HG02870 (cell line): ENCODE measurements around the gene CAPZB.
"Not testable (repeated sequence)": the region's sequence is repeated elsewhere in the genome, so short reads cannot be mapped to it uniquely, and the experiment has no call there.

Experiments
- ATAC-seq: cut with Tn5 transposase; IDR thresholded peaks from one replicate; pipeline ENCODE4 v1.9.1; 2021; ENCODE audit warnings: mild to moderate bottlenecking, moderate library complexity; ENCODE audit not compliant: unreplicated experiment

CAPZB gene

DNA sequence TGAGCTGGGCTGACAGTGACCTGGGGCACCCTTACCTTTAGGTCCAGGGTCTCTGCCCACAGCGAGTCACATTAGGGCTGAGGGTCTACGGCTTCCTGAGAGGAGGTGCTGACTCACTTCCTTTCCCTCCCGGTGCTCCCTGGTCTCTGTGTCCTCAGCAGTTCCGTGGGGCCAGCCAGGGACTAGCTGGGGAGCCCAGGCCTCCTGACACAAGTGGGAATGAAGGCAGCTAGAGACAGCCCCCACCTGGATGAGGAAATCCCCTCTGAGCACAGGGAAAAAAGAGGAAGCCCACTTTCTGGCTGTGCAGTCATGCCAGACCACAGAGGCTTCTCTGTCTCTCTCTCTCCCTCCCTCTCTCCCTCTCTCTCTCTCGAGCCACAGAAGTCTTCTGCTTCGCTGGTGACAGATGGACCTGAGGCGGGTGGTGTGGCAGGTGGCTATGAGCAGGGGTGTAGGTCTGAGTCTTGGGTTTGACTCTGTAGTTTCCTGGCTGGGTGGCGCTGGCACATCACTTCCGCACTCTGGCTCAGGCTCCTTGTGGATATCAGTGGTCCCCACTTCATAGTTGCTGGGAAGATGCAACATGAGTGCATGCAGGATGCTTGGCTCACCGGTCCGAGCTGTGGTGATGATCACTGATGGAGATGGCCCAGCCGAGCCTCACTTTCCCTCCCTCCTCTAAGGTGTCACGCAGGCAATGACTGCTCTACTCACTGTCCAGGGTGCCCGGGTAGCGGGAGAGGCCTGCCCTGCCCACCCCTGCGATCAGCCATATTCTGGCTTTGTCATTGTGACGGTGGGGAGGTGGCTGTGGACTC, 169.8 kb downstream of the CAPZB start:
- peak; percentile 33 for ATAC-seq

DNA sequence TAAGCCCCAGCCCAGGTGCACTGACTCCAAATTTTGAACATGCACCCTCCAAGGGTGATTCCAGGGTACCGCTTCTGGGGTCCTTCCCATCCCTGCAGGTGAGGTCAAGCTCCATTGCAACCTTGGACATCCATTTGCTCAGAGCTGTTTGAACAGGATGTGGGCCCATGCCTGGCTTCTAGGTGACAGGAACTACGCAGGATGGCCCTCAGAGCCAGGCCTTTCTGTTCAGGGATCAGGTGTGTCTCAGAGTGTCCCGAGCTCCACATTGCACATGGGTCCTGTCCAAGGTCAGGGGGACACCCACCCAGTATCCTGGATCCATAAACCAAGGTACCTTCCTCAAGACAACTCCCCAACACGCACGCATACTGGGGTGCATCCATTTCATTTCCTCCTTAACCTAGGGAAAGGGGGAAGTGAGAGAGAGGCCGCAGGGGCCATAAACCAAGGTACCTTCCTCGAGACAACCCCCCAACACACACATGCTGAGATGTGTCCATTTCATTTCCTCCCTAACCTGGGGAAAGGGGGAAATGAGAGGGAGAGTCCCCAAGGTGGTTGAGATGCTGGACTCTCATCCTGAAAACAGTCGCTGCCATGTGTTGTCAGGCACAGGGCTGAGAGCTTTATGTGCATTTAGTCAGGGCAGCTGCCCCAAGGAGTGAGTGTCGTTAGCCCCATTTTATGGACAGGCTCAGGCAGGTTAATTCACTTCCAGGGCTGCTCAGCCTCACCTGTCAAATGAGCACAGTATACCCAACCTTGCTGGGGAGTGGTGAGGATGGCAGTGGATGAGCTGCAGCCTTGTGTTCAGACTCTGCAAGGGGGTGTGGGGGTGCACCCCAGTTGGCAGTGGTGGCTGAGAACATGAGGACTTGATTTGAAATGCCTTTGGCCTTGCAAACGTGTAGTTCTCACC, 171.1 kb downstream of the CAPZB start:
- no peak for ATAC-seq

DNA sequence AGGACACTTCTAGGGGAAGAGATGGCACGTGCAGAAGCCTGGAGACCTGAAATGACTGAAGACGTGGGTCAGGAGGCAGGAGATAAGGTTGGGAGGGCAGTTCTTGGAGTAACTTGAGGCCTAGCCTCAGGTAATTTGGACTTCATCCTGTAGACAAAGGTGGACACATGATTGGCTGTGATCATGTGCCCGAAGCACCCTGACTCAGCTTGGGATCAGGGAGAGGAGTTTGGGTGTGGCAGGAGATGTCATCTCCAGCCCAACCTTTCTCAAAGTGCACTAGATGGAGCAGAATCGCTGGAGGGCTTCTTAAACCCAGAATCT, 171.7 kb downstream of the CAPZB start:
- ATAC-seq: no peak

DNA sequence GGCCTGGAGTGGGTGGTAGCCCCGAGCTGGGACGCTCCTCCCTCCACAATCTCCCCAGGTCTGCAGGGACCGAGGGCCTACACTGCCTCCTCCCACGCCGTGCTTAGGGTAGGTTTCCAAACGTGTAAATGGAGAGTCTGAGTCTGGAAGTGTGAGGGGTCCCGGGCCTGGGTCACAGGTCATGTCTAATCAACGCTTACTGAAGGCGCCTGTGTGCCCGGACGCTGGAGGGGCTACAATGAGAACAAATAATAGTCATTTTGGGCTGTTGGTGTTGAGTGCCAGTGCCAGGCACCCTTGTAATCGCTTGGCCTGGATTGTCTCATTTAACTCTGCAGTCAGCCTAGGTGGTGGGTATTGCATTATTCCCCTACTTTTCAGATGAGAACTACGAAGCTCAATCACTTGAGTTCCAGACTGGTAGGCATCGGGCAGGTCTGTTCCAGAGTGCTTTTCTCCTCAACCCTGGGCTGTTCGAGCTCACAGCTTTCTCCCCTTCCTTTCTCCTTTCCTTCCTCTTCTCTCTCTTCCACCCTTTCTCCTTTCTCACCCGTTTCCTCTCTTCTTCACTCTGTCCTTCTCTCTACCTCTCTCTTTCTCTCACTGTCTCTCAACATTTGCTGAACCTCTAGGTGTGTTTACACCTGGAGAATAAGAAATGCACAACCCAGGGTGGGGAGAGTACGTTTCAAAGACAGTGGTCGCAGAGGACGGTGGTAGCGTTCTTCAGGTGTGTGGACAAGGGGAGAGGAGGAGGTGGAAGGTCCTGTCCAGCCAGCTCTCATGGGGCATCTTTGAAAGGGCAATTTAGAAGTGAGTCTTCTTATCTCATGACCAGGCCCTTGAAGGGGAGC, 172.3 kb downstream of the CAPZB start:
- no peak for ATAC-seq

DNA sequence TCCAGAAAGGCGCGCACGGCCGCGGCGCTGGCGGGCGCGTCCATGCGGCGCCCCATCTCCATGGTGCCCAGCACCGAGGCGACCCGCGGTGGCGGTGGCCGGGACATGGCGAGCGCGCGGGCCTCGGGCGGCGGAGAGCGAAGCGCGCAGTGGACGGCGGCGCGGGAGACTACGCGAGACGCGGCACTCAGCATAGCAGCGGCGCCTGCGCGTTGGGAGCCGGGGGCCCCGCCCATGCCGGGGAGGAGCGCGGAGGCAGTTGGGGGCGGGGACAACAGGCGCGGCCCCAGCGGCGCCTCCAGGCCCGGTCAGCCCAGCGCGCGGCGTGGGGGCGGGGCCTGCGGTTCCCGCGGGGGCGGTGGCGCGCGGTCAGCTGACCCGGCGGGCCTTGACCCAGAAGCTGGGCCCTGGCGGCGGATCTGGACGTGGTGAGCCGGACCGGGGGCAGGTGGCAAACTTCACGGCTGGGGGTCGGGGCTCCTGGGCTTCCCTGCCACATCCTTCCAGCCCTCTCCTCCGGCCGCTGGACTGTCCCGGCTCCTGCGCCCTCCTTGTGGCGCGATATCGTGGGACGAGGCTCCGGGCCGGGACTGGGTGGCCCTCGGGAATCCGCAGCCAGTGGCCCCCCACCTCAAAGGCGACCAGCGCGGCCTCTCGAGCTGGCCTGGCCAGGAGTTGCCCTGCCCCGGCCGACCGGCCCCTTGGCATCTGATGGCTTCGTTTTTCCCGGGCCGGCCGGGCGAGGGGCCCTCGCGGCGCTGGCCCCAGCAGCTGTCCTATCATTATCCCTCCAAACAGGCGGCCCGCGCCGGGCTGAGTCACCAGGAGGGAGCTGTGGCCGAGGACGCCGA, 173.2 kb downstream of the CAPZB start, which contains the start of the genes AKR7A2 and SLC66A1:
Gene AKR7A2 (minus strand): TSS at position 214 of the 851 bp plus-strand sequence. CDS start 20 bp downstream, at position 194.
Gene SLC66A1 (plus strand): TSS at position 396 of the 851 bp plus-strand sequence. CDS start 5,352 bp downstream, outside the sequence.
- ATAC-seq: peak; percentile 50

DNA sequence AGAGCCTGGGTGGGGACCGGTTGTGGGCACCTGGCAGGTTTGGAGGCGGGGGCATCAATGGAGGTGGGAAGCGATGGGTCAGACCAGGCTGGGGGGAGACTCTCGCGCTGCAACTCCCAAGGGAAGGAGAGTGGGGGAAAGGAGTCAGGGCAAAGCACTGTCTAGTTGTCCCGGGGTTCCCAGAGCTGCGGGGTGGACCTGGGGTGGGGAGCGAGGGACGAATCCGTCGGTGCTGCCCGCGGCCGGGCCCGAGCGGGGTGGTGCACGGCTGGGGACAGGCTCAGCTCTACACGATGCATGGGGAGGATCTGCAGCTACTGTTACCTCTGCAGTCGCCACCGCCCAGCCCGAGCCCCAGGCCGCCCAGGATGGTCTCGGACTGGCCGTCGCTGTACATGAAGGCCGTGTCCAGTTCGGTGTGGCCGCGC, 173.8 kb downstream of the CAPZB start:
- no peak for ATAC-seq

DNA sequence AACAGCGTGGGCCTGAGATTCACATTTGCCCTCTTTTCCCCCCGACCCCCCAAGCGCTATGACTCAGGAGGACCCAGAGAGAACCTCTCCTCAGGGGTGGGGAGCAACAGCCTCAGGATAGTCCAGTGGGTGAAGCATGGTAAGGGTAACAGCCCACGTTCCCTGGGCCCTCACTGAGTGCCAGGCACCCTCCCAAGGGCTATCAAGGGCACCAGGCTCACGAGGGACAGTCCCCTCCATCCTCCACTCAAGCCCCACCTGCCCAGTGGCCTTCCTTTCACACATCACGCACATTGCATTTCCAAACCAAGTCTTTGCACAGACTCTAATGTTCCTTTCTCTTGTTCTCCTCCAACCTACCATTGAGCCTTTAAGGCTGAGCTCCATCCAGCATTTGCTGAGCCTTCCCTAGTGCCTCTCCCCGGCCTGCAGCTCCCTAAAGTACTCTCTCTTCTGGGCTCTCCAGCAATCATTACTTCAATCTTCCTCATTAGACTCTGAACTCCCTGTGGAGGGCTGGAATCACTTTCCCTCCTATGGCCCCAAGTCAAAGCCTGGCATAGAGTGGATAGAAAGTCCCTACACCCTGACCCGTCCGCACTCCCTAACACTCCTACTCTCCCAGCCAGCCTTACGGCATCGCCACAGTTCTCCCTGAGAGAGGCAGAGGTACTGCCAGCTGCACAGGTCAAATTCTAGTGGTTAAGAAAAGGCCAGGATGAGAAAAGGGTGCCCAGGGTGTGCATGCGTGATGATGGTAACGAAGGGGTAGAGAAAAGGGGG, 174.4 kb downstream of the CAPZB start:
- no peak for ATAC-seq

DNA sequence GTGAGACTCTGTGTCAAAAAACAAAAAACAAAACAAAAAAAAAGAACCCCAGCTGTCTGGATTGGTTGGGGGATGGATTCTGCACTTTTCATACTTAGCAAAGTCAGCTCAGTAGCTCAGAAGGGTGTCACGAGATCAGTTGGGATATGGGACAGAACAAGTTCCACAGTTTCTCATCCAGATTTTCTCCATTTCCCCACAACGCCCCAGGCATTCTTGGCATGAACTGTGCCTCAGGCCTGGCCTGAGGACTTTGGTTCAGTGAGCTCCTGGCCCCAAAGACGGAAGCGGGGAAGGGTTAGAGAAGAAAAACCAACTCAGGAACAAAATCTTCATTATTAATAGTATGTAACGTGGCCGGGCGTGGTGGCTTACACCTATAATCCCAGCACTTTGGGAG, 175.3 kb downstream of the CAPZB start:
- ATAC-seq: no peak

DNA sequence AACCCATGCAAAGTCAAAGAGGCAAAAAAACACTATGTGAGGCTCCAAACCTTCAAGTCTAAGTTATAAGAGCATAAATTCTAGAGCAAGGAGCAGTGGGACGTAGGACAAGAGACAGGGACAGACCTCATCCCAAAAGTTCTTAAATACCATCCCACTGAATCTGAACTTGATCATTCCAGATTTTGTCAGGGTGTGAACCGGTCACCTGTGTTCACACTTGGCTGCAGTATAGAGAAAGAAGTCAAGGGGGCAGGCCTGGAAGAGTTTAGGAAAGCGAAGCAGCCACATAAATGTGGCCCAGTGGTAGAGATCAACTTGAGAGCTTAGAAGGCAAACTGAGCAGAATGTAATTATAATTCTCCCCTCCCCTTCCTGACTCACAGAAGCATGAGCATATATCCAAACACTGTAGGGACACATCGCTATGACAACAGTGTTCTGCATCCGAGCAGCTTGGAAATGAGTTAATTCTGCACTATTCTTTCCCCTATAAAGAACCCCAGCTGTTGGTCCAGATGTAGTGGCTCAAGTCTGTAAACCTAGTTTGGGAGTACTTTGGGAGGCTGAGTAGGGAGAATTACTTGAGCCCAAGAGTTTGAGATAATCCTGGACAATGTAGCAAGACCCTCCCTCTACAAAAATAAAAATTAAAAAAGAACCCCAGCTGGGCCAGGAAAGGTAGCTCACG, 176.1 kb downstream of the CAPZB start:
- ATAC-seq: no peak

DNA sequence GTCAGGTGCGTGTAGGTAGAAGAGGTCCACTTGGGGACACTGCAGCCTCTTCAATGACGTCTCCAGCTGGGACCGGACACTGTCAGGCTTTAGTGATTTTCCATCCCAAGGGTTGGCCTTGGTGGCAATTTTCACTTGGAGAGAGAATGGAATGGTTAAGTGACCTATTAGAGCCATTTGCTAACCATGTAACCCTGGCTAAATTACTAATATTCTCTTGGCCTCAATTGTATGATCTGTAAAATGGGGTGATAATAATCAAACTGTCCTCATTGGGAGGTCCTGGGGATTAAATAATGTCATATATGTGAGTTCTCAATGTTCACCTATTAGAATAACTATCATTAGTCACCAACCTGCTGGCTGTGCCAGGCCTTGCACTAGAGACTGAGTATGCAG, 176.8 kb downstream of the CAPZB start:
- ATAC-seq: no peak

DNA sequence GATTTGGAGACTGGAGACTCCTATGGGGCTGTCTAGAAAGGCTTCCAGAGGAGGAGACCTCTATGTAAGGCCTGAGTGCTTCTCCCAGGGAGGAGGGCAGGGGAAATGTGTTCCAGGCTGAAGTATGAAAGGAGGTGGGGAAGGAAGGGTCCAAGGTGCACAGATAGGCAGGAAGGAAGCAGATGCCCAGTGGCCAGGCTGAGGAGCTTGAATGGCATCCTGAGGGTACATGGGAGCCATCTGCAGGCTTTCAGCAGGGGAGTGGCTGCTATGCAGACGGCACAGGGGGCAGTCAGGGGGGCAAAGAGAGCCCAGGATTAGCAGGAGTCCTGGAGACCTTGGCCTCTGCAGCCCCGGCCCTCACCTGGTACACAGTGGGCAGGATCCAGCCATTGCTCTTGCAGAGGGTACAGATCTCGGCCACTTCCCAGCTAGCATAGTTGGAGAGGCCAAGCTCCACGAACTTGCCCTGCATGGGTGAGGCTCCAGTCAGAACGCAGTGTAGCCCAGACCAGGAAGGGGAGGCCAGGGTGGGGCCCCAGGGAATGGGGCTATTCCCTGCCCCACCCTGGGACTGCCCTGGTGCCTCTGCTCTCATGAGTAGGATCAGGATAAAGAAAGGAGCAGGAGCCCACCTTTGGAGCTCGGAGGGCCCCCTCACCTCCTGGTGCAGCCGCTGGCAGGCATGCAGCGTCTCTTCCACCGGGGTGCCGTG, 177.4 kb downstream of the CAPZB start:
- ATAC-seq: no peak

DNA sequence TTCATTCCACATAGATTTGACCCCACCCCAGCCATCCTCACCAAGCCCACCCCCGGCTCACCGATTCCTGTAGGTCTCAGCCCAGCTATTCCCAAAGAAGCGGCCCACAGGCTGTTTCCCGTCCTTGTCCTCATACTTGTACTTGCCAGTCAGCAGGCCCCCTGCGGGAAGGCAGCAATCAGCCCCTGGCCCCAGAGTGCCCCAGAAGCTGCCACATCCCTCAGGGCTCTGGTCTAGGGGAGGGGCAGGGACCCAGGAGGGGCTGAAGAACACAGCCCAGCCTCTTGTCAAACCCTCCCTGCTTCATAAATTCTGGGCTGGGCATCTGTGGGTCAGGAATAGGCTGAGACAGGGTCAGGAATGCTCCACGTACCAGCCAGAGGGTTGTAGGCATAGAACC, 178.4 kb downstream of the CAPZB start:
- no peak for ATAC-seq

DNA sequence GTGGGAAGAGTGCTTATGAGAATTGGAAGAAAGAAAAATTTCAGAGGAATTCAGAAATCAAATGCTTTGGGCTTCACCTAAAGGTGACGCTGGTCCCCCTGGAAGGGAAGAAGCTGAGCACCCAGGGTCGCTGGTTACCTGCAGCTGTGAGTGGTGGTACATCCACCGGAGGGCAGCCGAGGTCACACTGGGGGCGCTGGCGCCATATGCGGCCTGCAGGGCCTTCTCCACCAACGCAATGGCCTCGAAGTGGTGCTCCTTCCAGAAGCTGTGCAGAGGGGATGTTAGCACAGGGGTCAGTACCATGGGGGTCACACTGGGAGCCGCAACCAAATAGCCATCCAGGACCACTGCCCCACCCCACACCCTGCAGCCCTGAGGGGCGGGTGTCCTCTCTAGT, 179.5 kb downstream of the CAPZB start:
- ATAC-seq: no peak

DNA sequence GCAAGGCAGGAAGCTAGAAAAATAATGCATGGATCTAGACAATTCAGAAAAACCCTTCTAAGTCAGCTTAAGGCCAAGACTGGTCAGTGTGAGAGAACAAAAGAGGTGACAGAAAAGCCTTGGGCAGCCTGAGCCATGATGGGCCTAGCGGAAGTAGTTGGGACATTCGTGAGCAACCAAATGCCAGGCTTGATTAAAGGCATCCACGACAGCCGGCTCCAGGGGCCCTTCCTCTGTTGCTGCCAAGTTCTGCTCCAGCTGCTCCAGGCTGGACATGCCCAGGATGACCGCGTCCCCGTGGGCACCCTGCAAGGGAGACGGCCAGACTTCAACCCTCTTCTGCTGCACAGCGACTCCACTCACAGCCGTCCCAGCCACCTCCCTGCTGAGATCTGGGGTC, 181.3 kb downstream of the CAPZB start:
- ATAC-seq: not testable (repeated sequence)

DNA sequence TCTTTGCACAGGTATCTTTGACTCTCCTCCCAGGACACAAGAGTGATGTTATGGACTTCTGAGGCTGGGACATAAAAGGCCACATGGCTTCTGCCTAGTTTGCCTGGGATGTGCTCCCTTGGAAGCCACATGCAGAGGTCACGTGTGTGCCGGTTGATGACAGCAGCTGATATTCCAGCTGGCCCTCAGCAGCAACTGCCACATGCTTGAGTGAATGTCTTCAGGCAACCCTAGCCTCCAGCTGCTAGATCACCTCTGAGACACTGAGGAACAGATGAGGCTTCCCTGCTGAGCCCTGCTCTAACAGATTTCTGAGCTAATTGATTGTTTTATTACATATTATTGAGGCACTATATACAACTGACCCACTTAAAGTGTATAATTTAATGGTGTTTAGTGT, 185.1 kb downstream of the CAPZB start:
- ATAC-seq: no peak

DNA sequence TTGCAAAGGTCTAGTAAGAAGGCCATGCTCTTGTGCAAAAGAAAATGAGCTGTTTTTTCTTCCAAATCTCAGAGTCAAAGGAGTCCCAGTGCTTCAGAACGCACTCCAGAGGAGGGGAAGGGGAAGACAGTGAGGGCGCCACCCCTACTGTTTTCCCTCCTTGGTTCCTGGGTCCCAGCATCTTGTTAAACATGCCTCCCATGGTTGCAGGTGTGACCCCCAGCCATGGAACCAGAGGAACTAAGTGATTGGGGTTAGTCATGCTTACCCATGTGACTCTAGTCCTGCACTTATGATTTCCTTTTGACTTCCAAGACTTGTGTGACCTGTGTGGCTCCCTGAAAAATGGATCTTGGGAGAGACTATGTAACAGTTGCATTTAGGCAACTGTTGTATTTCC, 190.7 kb downstream of the CAPZB start:
- no peak for ATAC-seq

DNA sequence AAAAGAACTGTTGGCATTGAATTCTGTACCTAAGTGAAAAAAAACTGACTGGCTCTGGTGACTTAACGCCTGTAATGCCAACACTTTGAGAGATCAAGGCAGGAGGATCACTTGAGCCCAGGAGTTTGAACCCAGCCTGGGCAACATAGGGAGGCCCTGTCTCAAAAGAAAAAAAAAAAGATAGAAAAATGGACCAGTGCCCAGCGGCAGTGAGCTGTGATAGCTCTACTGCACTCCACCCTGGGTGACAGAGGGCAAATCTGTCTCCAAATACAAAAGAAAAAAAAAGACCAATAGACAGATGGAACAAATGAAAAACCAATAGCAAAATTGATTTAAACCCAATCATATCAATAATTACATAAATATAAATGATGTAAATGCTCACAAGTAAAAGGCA, 196.1 kb downstream of the CAPZB start:
- no peak for ATAC-seq
